HepG2 (cell line): Measurements from ENCODE around the gene CDC42EP5. TPM values are rescaled to one million over a fixed set of nuclear protein-coding genes. Genes with fewer than 3 reads are reported as not detected.
A peak's percentile ranks its signal among the peaks of the same experiment; 100 is the strongest.

ENCODE experiments used
- ATAC-seq: fragments of 200-7000 bp; cut with Tn5 transposase; 3 replicates; pipeline ENCODE4 v1.9.1; 2020; ENCODE audit warnings: mild to moderate bottlenecking, moderate library complexity
- BruUV-seq: library from RNA; stranded (reverse); fragments of 400-500 nt; replicated peaks from 2 replicates; lab custom pipeline; 2021; lab: Mats Ljungman, UMichigan
- CTCF ChIA-PET: fragments of 300-600 bp; formaldehyde crosslinking; extraction: SDS; loops from one replicate; lab custom pipeline; 2021; ENCODE audit warnings: low total read pairs, inconsistent platforms, low intra/inter-chr PET ratio; lab: Yijun Ruan, JAX
- POLR2A ChIA-PET: fragments of 350-600 bp; sonication (Branson Sonifier 250); formaldehyde crosslinking; loops from one replicate; lab custom pipeline; 2020; ENCODE audit warnings: antibody characterized with exemption, inconsistent platforms; lab: Yijun Ruan, JAX
- DNase-seq: peaks from one replicate; pipeline ENCODE4 v3.0.0-alpha.2; 2015; ENCODE audit warnings: low spot score
- FAIRE-seq: peaks from 3 replicates; lab custom pipeline; 2011; peaks lifted over from hg19 to GRCh38; lab: Jason Lieb, UNC
- H2AFZ ChIP-seq: one replicate; pipeline ENCODE4 v1.6.1; 2011; ENCODE audit warnings: low read length, inconsistent platforms
- H3K27ac ChIP-seq: fragments of 300-600 bp; 3 replicates; pipeline ENCODE4 v1.8.0; 2011; ENCODE audit warnings: mixed run types, mild to moderate bottlenecking, mixed read lengths, low read length, inconsistent platforms; ENCODE audit not compliant: insufficient read depth; ENCODE audit errors: extremely low read length
- H3K27me3 ChIP-seq, 2 experiments: fragments of 200-600 bp in 1 of 2; 2 replicates in 1 of 2; 3 replicates in 1 of 2; pipeline versions ENCODE4 v1.6.0 to v1.8.0; 2011; ENCODE audit warnings: low read length in 2 of 2, mild to moderate bottlenecking in 2 of 2, moderate library complexity in 2 of 2, inconsistent platforms in 1 of 2; ENCODE audit not compliant: insufficient read depth in 2 of 2, control insufficient read depth in 1 of 2
- H3K36me3 ChIP-seq, 2 experiments: fragments of 200-600 bp in 1 of 2; replicated peaks in 1 of 2; 2 replicates in 1 of 2; 3 replicates in 1 of 2; pipeline versions ENCODE4 v1.5.1 to v1.8.0; 2011; ENCODE audit warnings: low read length in 2 of 2, inconsistent platforms in 1 of 2; ENCODE audit not compliant: insufficient read depth in 2 of 2, control insufficient read depth in 1 of 2
- H3K4me1 ChIP-seq: 2 replicates; pipeline ENCODE4 v1.5.1; 2012; ENCODE audit warnings: low read length, inconsistent platforms; ENCODE audit not compliant: insufficient read depth
- H3K4me2 ChIP-seq: 2 replicates; pipeline ENCODE4 v1.6.0; 2011; ENCODE audit warnings: low read depth, low read length, inconsistent platforms
- H3K4me3 ChIP-seq, 3 experiments: fragments of 200-600 bp in 1 of 3; sonication (generic), shearing (Covaris generic) in 1 of 3; replicated peaks in 1 of 3; 2 replicates each; pipeline ENCODE4 v1.5.1; 2011 to 2016; ENCODE audit warnings: low read length in 3 of 3, inconsistent platforms in 2 of 3, low read depth in 2 of 3, mild to moderate bottlenecking in 2 of 3, control low read depth in 1 of 3, mixed read lengths in 1 of 3; ENCODE audit not compliant: insufficient read depth in 1 of 3
- H3K79me2 ChIP-seq: one replicate; pipeline ENCODE4 v1.6.1; 2011; ENCODE audit warnings: low read length, inconsistent platforms; ENCODE audit not compliant: insufficient read depth
- H3K9ac ChIP-seq: 2 replicates; pipeline ENCODE4 v1.6.0; 2011; ENCODE audit warnings: mild to moderate bottlenecking, low read depth, low read length, inconsistent platforms; ENCODE audit not compliant: insufficient read depth
- H3K9me3 ChIP-seq: 2 replicates; pipeline ENCODE4 v1.5.1; 2012; ENCODE audit warnings: mild to moderate bottlenecking, low read length
- H4K20me1 ChIP-seq: 2 replicates; pipeline ENCODE4 v1.6.0; 2011; ENCODE audit warnings: inconsistent platforms, mild to moderate bottlenecking, low read length, moderate library complexity; ENCODE audit not compliant: insufficient read depth
- AFF4 ChIP-seq: sonication (generic); formaldehyde crosslinking; IDR thresholded peaks from 2 replicates; pipeline ENCODE4 v1.4.0; 2020; ENCODE audit warnings: missing genetic modification reagents
- HNRNPLL ChIP-seq: fragments of 200-400 bp; formaldehyde crosslinking; IDR thresholded peaks from 2 replicates; pipeline ENCODE4 v1.6.1; 2017; ENCODE audit warnings: mild to moderate bottlenecking, low read depth, low read length; ENCODE audit not compliant: poor library complexity, severe bottlenecking
- TAF15 ChIP-seq: fragments of 200-400 bp; formaldehyde crosslinking; IDR thresholded peaks from one replicate; pipeline ENCODE4 v1.6.1; 2018; ENCODE audit warnings: mild to moderate bottlenecking, low read depth, low read length; ENCODE audit not compliant: poor library complexity, severe bottlenecking
- ZNF557 ChIP-seq: sonication (generic); formaldehyde crosslinking; IDR thresholded peaks from 2 replicates; pipeline ENCODE4 v1.4.0; 2020; ENCODE audit warnings: missing genetic modification reagents
- ZNF672 ChIP-seq: sonication (generic); formaldehyde crosslinking; IDR thresholded peaks from 2 replicates; pipeline ENCODE4 v1.8.1; 2022; ENCODE audit warnings: missing genetic modification reagents
- WGBS: methylation state at CpG from one replicate; pipeline ENCODE4 v1.1.6; 2017; ENCODE audit warnings: low lambda C conversion rate; 5-methylcytosine and 5-hydroxymethylcytosine counted together
- in situ Hi-C: cut with HindIII; loops from 2 replicates; pipeline ENCODE4 v1.10.0; 2017; ENCODE audit warnings: low pct_unique_long_range_greater_than_20kb; ENCODE audit not compliant: extremely low pct_ligation_motif_present
- intact Hi-C: fragments of 100-400 bp; cut with micrococcal nuclease; formaldehyde crosslinking; loops from one replicate; pipeline ENCODE4 v1.10.0; 2022; ENCODE audit not compliant: unreplicated experiment
- polyA plus RNA-seq, 8 experiments: library from polyadenylated mRNA; depleted of rRNA in 3 of 8; stranded (reverse) in 7 of 8; unstranded in 1 of 8; fragments of >200 nt; fragmentation: Illumina TruSeq in 4 of 8; extraction: Trizol in 4 of 8; gene quantifications; 2 replicates each; pipeline versions ENCODE4 v1.2.1 to v1.2.3, GENCODE V29; 2011 to 2016; ENCODE audit warnings: low read depth in 4 of 8, missing spikeins in 1 of 8, mixed read lengths in 1 of 8; ENCODE audit not compliant: insufficient read depth in 1 of 8
- total RNA-seq, 5 experiments: library from RNA; depleted of rRNA; stranded (reverse); fragments of >200 nt; fragmentation: Illumina TruSeq; extraction: Trizol; gene quantifications; 2 replicates each; pipeline ENCODE4 v1.2.3, GENCODE V29; 2016; ENCODE audit warnings: low read depth in 1 of 5
- TF ChIP-seq, protein P1 (sequence below): sonication (generic); formaldehyde crosslinking; IDR thresholded peaks from 2 replicates; pipeline ENCODE4 v1.5.0; 2020; ENCODE audit warnings: mild to moderate bottlenecking, missing genetic modification reagents, borderline replicate concordance
- TF ChIP-seq, protein P2 (sequence below): sonication (generic); formaldehyde crosslinking; IDR thresholded peaks from 2 replicates; pipeline ENCODE4 v1.4.0; 2020; ENCODE audit warnings: mild to moderate bottlenecking, missing genetic modification reagents
- TF ChIP-seq, protein P3 (sequence below): sonication (generic); formaldehyde crosslinking; IDR thresholded peaks from 2 replicates; pipeline ENCODE4 v1.4.0; 2020; ENCODE audit warnings: missing genetic modification reagents
- TF ChIP-seq, protein P4 (sequence below): IDR thresholded peaks from 2 replicates; pipeline ENCODE4 v1.6.1; 2016; ENCODE audit warnings: control low read depth

Gene CDC42EP5
- total and polyA plus RNA-seq, 2 of the 13 experiments (the other 11 are each of a cell fraction or from before 2014, with no cell fraction given), result 0.41 to 1.6 TPM

DNA sequence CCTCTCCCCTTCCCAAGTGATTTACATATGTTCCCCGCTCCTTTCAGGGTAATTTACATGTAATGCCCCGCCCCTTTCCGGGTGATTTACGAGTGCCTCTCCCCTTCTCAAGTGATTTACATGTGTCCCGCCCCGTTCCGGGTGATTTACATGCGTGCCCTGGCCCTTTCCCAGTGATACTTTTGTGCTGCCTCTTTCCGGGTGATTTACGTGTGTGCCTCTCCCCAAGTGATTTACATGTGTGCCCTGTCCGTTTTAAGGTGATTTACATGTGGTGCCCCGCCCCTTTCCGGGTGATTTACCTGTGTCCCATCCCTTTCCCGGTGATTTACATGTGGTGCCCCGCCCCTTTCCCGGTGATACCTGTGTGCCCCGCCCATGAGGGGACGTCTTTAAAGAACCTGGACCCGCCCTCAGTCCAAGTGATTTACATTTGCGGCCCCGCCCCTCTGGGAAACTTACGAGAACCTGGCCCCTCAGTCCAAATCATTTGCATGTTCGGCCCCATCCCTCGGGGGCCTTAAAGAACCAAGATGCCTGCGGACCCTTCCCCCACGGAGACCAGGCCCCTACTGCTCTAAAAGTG is 9.0 kb downstream of the CDC42EP5 start:
- no TSS peak for BruUV-seq
- Histone ChIP-seq H3K79me2 (peaks cover 10% of the 10 kb centered on the region), H3K9me3 (no peaks in the 10 kb centered on the region), H3K27ac (peak overlapping the region; percentile 96), H3K4me3 (peak overlapping the region; percentile 72 to 80 (median 77)), H3K27me3 (no peaks in the 10 kb centered on the region), H4K20me1 (peaks cover under 1% of the 10 kb centered on the region; the same call in 1 of the 2 replicates), H3K4me1 (peaks cover 21% of the 10 kb centered on the region), H2AFZ (no peak overlapping the region), H3K4me2 (peak overlapping the region; percentile 94), H3K9ac (peak overlapping the region; percentile 80), H3K36me3 (peaks cover 7 to 16% of the 10 kb centered on the region in 2 experiments; a peak in 3 of 5 replicates)
- ChIA-PET CTCF (no interaction called here), POLR2A (interaction anchor here (0.9 to 3.5 kb wide), 9 partner anchors 9 to 327 kb away, joined by 3 to 67 read pairs (median 10); partner anchors contain the start of genes CDC42EP5, CNOT3, LENG8 and MBOAT7)
- 2% methylated on average over 21 of the region's 26 CpGs for WGBS
- ATAC-seq (peak; percentile 66), DNase-seq (peak; percentile 96), FAIRE-seq (no peak)
- in situ Hi-C loops, result no loop called here
- intact Hi-C loops, result no loop called here
- TF ChIP-seq, protein P1, sequence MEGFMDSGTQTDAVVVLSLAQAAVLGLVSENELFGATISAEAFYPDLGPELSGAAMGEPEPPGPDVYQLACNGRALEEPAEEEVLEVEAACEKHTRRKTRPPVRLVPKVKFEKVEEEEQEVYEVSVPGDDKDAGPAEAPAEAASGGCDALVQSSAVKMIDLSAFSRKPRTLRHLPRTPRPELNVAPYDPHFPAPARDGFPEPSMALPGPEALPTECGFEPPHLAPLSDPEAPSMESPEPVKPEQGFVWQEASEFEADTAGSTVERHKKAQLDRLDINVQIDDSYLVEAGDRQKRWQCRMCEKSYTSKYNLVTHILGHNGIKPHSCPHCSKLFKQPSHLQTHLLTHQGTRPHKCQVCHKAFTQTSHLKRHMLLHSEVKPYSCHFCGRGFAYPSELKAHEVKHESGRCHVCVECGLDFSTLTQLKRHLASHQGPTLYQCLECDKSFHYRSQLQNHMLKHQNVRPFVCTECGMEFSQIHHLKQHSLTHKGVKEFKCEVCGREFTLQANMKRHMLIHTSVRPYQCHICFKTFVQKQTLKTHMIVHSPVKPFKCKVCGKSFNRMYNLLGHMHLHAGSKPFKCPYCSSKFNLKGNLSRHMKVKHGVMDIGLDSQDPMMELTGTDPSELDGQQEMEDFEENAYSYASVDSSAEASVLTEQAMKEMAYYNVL (CRISPR knock-in tag), result no peak
- TF ChIP-seq, protein P2, sequence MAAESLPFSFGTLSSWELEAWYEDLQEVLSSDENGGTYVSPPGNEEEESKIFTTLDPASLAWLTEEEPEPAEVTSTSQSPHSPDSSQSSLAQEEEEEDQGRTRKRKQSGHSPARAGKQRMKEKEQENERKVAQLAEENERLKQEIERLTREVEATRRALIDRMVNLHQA, result no peak
- TF ChIP-seq, protein P3, sequence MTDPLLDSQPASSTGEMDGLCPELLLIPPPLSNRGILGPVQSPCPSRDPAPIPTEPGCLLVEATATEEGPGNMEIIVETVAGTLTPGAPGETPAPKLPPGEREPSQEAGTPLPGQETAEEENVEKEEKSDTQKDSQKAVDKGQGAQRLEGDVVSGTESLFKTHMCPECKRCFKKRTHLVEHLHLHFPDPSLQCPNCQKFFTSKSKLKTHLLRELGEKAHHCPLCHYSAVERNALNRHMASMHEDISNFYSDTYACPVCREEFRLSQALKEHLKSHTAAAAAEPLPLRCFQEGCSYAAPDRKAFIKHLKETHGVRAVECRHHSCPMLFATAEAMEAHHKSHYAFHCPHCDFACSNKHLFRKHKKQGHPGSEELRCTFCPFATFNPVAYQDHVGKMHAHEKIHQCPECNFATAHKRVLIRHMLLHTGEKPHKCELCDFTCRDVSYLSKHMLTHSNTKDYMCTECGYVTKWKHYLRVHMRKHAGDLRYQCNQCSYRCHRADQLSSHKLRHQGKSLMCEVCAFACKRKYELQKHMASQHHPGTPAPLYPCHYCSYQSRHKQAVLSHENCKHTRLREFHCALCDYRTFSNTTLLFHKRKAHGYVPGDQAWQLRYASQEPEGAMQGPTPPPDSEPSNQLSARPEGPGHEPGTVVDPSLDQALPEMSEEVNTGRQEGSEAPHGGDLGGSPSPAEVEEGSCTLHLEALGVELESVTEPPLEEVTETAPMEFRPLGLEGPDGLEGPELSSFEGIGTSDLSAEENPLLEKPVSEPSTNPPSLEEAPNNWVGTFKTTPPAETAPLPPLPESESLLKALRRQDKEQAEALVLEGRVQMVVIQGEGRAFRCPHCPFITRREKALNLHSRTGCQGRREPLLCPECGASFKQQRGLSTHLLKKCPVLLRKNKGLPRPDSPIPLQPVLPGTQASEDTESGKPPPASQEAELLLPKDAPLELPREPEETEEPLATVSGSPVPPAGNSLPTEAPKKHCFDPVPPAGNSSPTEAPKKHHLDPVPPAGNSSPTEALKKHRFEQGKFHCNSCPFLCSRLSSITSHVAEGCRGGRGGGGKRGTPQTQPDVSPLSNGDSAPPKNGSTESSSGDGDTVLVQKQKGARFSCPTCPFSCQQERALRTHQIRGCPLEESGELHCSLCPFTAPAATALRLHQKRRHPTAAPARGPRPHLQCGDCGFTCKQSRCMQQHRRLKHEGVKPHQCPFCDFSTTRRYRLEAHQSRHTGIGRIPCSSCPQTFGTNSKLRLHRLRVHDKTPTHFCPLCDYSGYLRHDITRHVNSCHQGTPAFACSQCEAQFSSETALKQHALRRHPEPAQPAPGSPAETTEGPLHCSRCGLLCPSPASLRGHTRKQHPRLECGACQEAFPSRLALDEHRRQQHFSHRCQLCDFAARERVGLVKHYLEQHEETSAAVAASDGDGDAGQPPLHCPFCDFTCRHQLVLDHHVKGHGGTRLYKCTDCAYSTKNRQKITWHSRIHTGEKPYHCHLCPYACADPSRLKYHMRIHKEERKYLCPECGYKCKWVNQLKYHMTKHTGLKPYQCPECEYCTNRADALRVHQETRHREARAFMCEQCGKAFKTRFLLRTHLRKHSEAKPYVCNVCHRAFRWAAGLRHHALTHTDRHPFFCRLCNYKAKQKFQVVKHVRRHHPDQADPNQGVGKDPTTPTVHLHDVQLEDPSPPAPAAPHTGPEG (CRISPR knock-in tag), result no peak
- no peak for TF ChIP-seq AFF4
- no peak for TF ChIP-seq HNRNPLL
- no peak for TF ChIP-seq ZNF557 (CRISPR knock-in tag)
- TF ChIP-seq ZNF672 (CRISPR knock-in tag), result no peak
- TF ChIP-seq, protein P4, sequence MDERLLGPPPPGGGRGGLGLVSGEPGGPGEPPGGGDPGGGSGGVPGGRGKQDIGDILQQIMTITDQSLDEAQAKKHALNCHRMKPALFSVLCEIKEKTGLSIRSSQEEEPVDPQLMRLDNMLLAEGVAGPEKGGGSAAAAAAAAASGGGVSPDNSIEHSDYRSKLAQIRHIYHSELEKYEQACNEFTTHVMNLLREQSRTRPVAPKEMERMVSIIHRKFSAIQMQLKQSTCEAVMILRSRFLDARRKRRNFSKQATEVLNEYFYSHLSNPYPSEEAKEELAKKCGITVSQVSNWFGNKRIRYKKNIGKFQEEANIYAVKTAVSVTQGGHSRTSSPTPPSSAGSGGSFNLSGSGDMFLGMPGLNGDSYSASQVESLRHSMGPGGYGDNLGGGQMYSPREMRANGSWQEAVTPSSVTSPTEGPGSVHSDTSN (CRISPR knock-in tag), result peak; percentile 36; the same call in 1 of the 2 replicates
- no peak for TF ChIP-seq TAF15
